Heart left ventricle (tissue), 16 donors: ENCODE measurements around the gene CAPN11. TPM values are rescaled to one million over a fixed set of nuclear protein-coding genes. Genes with fewer than 3 reads are reported as not detected.

ENCODE experiments used
- ATAC-seq, 4 donors: fragments of 200-7000 bp; cut with Tn5 transposase; one replicate each; pipeline ENCODE4 v1.9.1; 2020 to 2022; ENCODE audit warnings: moderate library complexity in 4 of 4, mild to moderate bottlenecking in 3 of 4, moderate number of reproducible peaks in 1 of 4
- DNase-seq, 5 donors: peaks; one replicate each; pipeline ENCODE4 v3.0.0-alpha.2; 2020
- H3K27ac ChIP-seq, 12 donors: fragments of 200-600 bp; sonication (generic) in 4 of 12; one replicate each; pipeline versions ENCODE4 v1.5.0 to v1.8.0; 2016 to 2022; ENCODE audit warnings: mild to moderate bottlenecking in 2 of 12
- H3K27me3 ChIP-seq, 9 donors: fragments of 200-600 bp; sonication (generic) in 2 of 9; one replicate each; pipeline versions ENCODE4 v1.5.1 to v1.8.0; 2016 to 2022; ENCODE audit warnings: mild to moderate bottlenecking in 3 of 9
- H3K36me3 ChIP-seq, 9 donors: fragments of 200-600 bp; sonication (generic) in 2 of 9; one replicate each; pipeline versions ENCODE4 v1.5.0 to v1.8.0; 2018 to 2022; ENCODE audit warnings: mild to moderate bottlenecking in 2 of 9
- H3K4me1 ChIP-seq, 12 donors: fragments of 200-600 bp; sonication (generic) in 4 of 12; one replicate each; pipeline versions ENCODE4 v1.5.0 to v1.8.0; 2016 to 2022; ENCODE audit warnings: mild to moderate bottlenecking in 3 of 12
- H3K4me3 ChIP-seq, 12 donors: fragments of 200-600 bp; sonication (generic) in 4 of 12; one replicate each; pipeline versions ENCODE4 v1.5.0 to v1.8.0; 2017 to 2022; ENCODE audit warnings: mild to moderate bottlenecking in 9 of 12, moderate library complexity in 4 of 12
- H3K9me3 ChIP-seq, 12 donors: fragments of 200-600 bp; sonication (generic) in 4 of 12; one replicate each; pipeline versions ENCODE4 v1.5.0 to v1.8.0; 2016 to 2022; ENCODE audit warnings: mild to moderate bottlenecking in 1 of 12
- CTCF ChIP-seq, 12 donors: fragments of 200-600 bp; sonication (generic) in 4 of 12; IDR thresholded peaks; one replicate each; pipeline versions ENCODE4 v1.5.0 to v1.8.0; 2018 to 2022; ENCODE audit warnings: antibody characterized with exemption in 12 of 12, mild to moderate bottlenecking in 5 of 12
- POLR2A ChIP-seq, 2 donors: fragments of 450-650 bp; IDR thresholded peaks; one replicate each; pipeline ENCODE4 v1.6.1; 2017; ENCODE audit warnings: antibody characterized with exemption in 2 of 2, mild to moderate bottlenecking in 2 of 2, moderate library complexity in 2 of 2
- WGBS, 4 donors: extraction: QIAGEN DNeasy Blood & Tissue Kit in 2 of 4; methylation state at CpG; one replicate each; pipeline versions ENCODE4 v1.1.5 to v1.1.7; 2013 to 2018; 5-methylcytosine and 5-hydroxymethylcytosine counted together
- intact Hi-C, 10 donors: fragments of 100-400 bp; cut with DNase I; formaldehyde crosslinking; loops; one replicate each; pipeline versions ENCODE4 v1.11.1 to v1.14.2; 2022
- polyA plus RNA-seq, 2 donors: library from polyadenylated mRNA; stranded (reverse); fragments of 200-250 nt; gene quantifications; one replicate each; pipeline ENCODE4 v1.2.3, GENCODE V29; 2013
- total RNA-seq, 9 donors: library from RNA; depleted of rRNA in 2 of 9; stranded (reverse); fragments of >200 nt in 2 of 9; fragmentation: NEBNext Ultra II Directional in 3 of 9; extraction: Animal tissue kit (Norgen Biotek cat#: 25700) in 3 of 9; gene quantifications; one replicate each; pipeline versions ENCODE4 v1.1.0 to v1.2.4, GENCODE V29; 2016 to 2023
- donor health status: ischemic (EF 13 %, LVEDD 7.1; RV severe dilation, severe dysfunction).
- donor health status: healthy with polysubstance abuse.
- donor health status: DM: no; HTN: yes; CAD: no.
- donor health status: DM: no; HTN: no; CAD: no.
- donor health status: ischemic (EF 25% LVEDD 6.9; RV normal size, moderate dysfunction).
- donor health status: ischemic (EF 25% LVEDD 5.7; RV mildly dilated, moderate dysfunction).
- donor health status: healthy.
- donor health status: DM: yes; HTN: yes; CAD: no.
- donor health status: ischemic (EF 35%, LVEDD 5.7; RV mildly dilated, moderate dysfunction).
- donor health status: nonischemic (EF 11% LVEDD 7.7; RV severe dilation, severe dysfunction).
- donor health status: DM: yes; HTN: yes; CAD: no.
- donor health status: PGD.
- donor health status: ischemic (EF 29% LVEDD 5.4; RV normal size, mild dysfunction).
- donor health status: nonischemic (EF 23%, LVEDD 6.1; RV moderate dilation, normal function).

CAPN11 gene
- total and polyA plus RNA-seq, 11 donors = 0.08 to 1.8 (median 0.38) TPM; not detected in 3

GRCh38 chr6:44227148-44227793 is 68.7 kb downstream of the CAPN11 start:
- intact Hi-C loops = no loop called here
- TF ChIP-seq POLR2A (IDR thresholded peaks at IDR 0.05) = no peak
- no peak for TF ChIP-seq CTCF (IDR thresholded peaks at IDR 0.05)
- Histone ChIP-seq H3K27ac (peak overlapping the region; percentile 81 to 99 (median 92)), H3K4me3 (peak overlapping the region in 11 of 12 donors; percentile 12 to 56 (median 43)), H3K4me1 (peaks cover 6 to 98% (median 69%) of the 10 kb centered on the region in 12 donors), H3K27me3 (no peaks in the 10 kb centered on the region), H3K36me3 (peaks cover 0 to 37% (median 28%) of the 10 kb centered on the region in 9 donors), H3K9me3 (no peaks in the 10 kb centered on the region)
- ATAC-seq (peak in 2 of 4 donors; percentile 12 to 21), DNase-seq (peak in 2 of 5 donors; percentile 45 to 59)
- WGBS, 4 donors = 31 to 59% (median 44%) methylated on average over 4 to 7 of the region's 7 CpGs

- peaks cover 0 to 44% (median 36%) of the 10 kb centered on the region in 9 donors for H3K36me3 ChIP-seq
- H3K27me3 ChIP-seq = no peaks in the 10 kb centered on the region
- peak overlapping the region in 9 of 12 donors; percentile 12 to 56 (median 48) for H3K4me3 ChIP-seq
- peak in 1 of 5 donors; percentile 42 for DNase-seq
- peaks cover 6 to 98% (median 68%) of the 10 kb centered on the region in 12 donors for H3K4me1 ChIP-seq
- no peaks in the 10 kb centered on the region for H3K9me3 ChIP-seq
- no peak for ATAC-seq
- peak overlapping the region; percentile 81 to 99 (median 92) for H3K27ac ChIP-seq
- 54 to 66% (median 61%) methylated on average over 6 of the region's 6 CpGs for WGBS, 4 donors
- TF ChIP-seq POLR2A (IDR thresholded peaks at IDR 0.05) = no peak
- no peak for TF ChIP-seq CTCF (IDR thresholded peaks at IDR 0.05)
- intact Hi-C loops = no loop called here
Observed at GRCh38 chr6:44228031-44228430, 69.4 kb downstream of the CAPN11 start.

GRCh38 chr6:44228433-44228832 is 69.8 kb downstream of the CAPN11 start:
- peak overlapping the region in 7 of 12 donors; percentile 31 to 56 (median 48) for H3K4me3 ChIP-seq
- no peaks in the 10 kb centered on the region for H3K9me3 ChIP-seq
- 29 to 81% (median 57%) methylated on average over 3 to 7 of the region's 7 CpGs for WGBS, 4 donors
- peaks cover 0 to 48% (median 38%) of the 10 kb centered on the region in 9 donors for H3K36me3 ChIP-seq
- no peaks in the 10 kb centered on the region for H3K27me3 ChIP-seq
- TF ChIP-seq POLR2A (IDR thresholded peaks at IDR 0.05) = no peak
- TF ChIP-seq CTCF (IDR thresholded peaks at IDR 0.05) = no peak
- peaks cover 6 to 100% (median 71%) of the 10 kb centered on the region in 12 donors for H3K4me1 ChIP-seq
- intact Hi-C loops = no loop called here
- H3K27ac ChIP-seq = peak overlapping the region; percentile 81 to 99 (median 92)
- ATAC-seq (peak in 1 of 4 donors; percentile 1), DNase-seq (peak in 1 of 5 donors; percentile 30)

GRCh38 chr6:44228836-44229235 is 70.2 kb downstream of the CAPN11 start:
- peaks cover 6 to 100% (median 74%) of the 10 kb centered on the region in 12 donors for H3K4me1 ChIP-seq
- peak overlapping the region; percentile 81 to 99 (median 92) for H3K27ac ChIP-seq
- intact Hi-C loops = no loop called here
- no peaks in the 10 kb centered on the region for H3K27me3 ChIP-seq
- H3K4me3 ChIP-seq = peak overlapping the region in 6 of 12 donors; percentile 4 to 56 (median 49)
- no peak for ATAC-seq
- no peaks in the 10 kb centered on the region for H3K9me3 ChIP-seq
- peaks cover 0 to 52% (median 38%) of the 10 kb centered on the region in 9 donors for H3K36me3 ChIP-seq
- DNase-seq = no peak
- WGBS, 4 donors = 32 to 52% (median 44%) methylated on average over 5 of the region's 5 CpGs
- TF ChIP-seq POLR2A (IDR thresholded peaks at IDR 0.05) (no peak), CTCF (IDR thresholded peaks at IDR 0.05) (no peak)
